Activated T-cell treated with anti-CD3 and anti-CD28 coated beads, Interleukin-2, amount 50 U/mL, for 72 hours (primary cell): Measurements from ENCODE around the gene SYNPR. TPM values are rescaled to one million over a fixed set of nuclear protein-coding genes. Genes with fewer than 3 reads are reported as not detected.
"Not testable (repeated sequence)": the region's sequence is repeated elsewhere in the genome, so short reads cannot be mapped to it uniquely, and the experiment has no call there.

Experiments
- ATAC-seq, 2 donors: fragments of 150-1000 bp; cut with Tn5 transposase; replicated peaks in 1 of 2; 2 replicates each; pipeline ENCODE4 v1.10.0; 2021; ENCODE audit warnings: moderate library complexity in 2 of 2, mild to moderate bottlenecking in 1 of 2
- DNase-seq, 2 donors: peaks; one replicate each; pipeline ENCODE4 v3.0.0; 2021 to 2022; ENCODE audit warnings: mixed read lengths in 1 of 2
- H3K27ac Mint-ChIP-seq: one replicate; pipeline ENCODE4 v1.8.0; 2022; ENCODE audit warnings: mild to moderate bottlenecking, moderate library complexity, mixed read lengths
- H3K27me3 Mint-ChIP-seq: one replicate; pipeline ENCODE4 v1.8.0; 2022; ENCODE audit warnings: low read depth, mixed read lengths
- H3K36me3 Mint-ChIP-seq, 2 donors: one replicate each; pipeline ENCODE4 v1.8.0; 2022; ENCODE audit warnings: mixed read lengths in 2 of 2, mild to moderate bottlenecking in 1 of 2; ENCODE audit not compliant: insufficient read depth in 2 of 2
- H3K4me1 Mint-ChIP-seq: one replicate; pipeline ENCODE4 v1.8.0; 2022; ENCODE audit warnings: low read depth, mixed read lengths
- H3K4me3 Mint-ChIP-seq, 2 donors: one replicate each; pipeline ENCODE4 v1.8.0; 2022; ENCODE audit warnings: mild to moderate bottlenecking in 2 of 2, mixed read lengths in 2 of 2, moderate library complexity in 2 of 2
- H3K9me3 Mint-ChIP-seq, 2 donors: one replicate each; pipeline ENCODE4 v1.8.0; 2022; ENCODE audit warnings: mixed read lengths in 2 of 2
- total RNA-seq, 2 donors: library from RNA; stranded (reverse); gene quantifications; one replicate each; pipeline ENCODE4 v1.2.3, GENCODE V29; 2022

Gene SYNPR
- total RNA-seq: not detected

DNA sequence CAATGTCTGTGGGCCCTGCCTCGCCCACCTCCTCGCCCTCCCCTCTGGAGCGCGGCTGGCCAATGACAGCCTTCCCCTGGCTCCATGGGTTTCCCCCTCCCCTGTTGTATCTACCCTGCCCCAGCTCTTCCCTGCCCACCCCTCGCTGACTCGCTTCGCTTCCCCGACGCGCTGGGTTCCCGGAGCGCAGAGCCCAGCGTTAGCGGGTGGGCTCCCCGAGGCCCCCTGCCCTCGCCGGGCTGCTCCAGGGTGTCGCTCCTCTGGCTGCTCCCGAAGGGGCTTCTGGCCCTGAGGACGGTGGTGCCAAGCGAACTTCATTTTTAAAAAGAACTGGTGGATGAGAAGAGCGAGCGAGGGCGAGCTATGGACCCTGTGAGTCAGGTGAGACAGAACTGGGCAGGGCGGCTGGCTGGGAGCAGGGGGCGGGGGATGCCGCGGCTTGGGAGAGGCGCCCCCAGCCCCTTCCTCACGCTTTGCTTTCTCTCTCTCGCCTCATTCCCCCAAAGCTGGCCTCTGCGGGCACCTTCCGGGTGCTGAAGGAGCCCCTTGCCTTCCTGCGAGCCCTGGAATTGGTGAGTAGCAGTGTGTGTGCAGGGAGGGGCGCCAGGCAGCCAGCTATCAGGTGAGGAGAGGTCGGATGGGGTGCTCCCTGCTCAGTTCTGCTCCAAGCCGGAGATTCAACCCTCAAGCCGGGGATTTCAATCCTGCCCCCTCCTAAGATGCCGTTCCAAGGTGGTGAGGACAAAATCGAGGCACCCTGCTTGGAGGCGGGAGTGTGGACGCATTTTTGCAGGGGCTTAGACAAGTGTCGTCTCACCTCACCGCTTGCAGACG lies at the start of gene SYNPR:
Gene SYNPR (plus strand): TSS at position 138 of the 834 bp plus-strand sequence.
- no peaks in the 10 kb centered on the region for H3K36me3 Mint-ChIP-seq
- no peaks in the 10 kb centered on the region for H3K4me1 Mint-ChIP-seq
- no peak for DNase-seq
- peaks cover 30% of the 10 kb centered on the region for H3K27me3 Mint-ChIP-seq
- no peak for ATAC-seq
- H3K27ac Mint-ChIP-seq: no peak within 1 kb of the TSS
- peaks cover 0 to 3% of the 10 kb centered on the region in 2 donors for H3K9me3 Mint-ChIP-seq
- H3K4me3 Mint-ChIP-seq: no peak within 1 kb of the TSS

DNA sequence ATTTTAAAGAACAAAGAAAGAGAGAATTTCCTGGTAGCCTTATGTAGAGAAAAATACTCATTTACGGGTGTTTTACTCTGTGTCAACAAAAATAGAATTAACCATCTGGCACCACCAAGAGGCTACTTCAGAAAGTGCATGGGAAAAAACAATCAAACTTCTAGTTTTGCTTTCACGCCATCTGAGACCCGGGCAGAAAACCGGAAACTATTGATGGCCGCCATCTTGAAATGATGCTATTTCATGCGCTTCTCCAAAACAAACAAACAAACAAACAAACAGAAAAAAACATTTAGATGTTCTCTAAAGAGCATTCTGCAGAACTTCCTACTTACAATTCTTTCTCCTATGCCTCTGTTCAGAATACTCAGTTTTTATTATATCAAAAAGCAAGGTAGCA lies 49.4 kb upstream of the SYNPR start:
- peak overlapping the region in 1 of 2 donors; percentile 50 for H3K4me3 Mint-ChIP-seq
- H3K4me1 Mint-ChIP-seq: no peaks in the 10 kb centered on the region
- no peaks in the 10 kb centered on the region for H3K27me3 Mint-ChIP-seq
- DNase-seq (peak in 1 of 2 donors; percentile 7), ATAC-seq (no peak)
- no peaks in the 10 kb centered on the region for H3K9me3 Mint-ChIP-seq
- H3K27ac Mint-ChIP-seq: no peak overlapping the region
- no peaks in the 10 kb centered on the region for H3K36me3 Mint-ChIP-seq

- no peak for ATAC-seq
- no peak for DNase-seq
- no peaks in the 10 kb centered on the region for H3K9me3 Mint-ChIP-seq
- H3K4me1 Mint-ChIP-seq: no peaks in the 10 kb centered on the region
- H3K27me3 Mint-ChIP-seq: no peaks in the 10 kb centered on the region
- H3K36me3 Mint-ChIP-seq: no peaks in the 10 kb centered on the region
- no peak overlapping the region for H3K4me3 Mint-ChIP-seq
- no peak overlapping the region for H3K27ac Mint-ChIP-seq
Observed at GRCh38 chr3:63230146-63230545, 48.0 kb upstream of the SYNPR start.

- ATAC-seq (no peak), DNase-seq (no peak)
- Mint-ChIP-seq H3K27me3 (no peaks in the 10 kb centered on the region), H3K36me3 (no peaks in the 10 kb centered on the region), H3K27ac (no peak overlapping the region), H3K4me1 (no peaks in the 10 kb centered on the region), H3K4me3 (no peak overlapping the region), H3K9me3 (no peaks in the 10 kb centered on the region)
Observed at GRCh38 chr3:63231643-63232042, 46.5 kb upstream of the SYNPR start.

- Mint-ChIP-seq H3K4me3 (no peak overlapping the region), H3K9me3 (no peaks in the 10 kb centered on the region), H3K27me3 (no peaks in the 10 kb centered on the region), H3K36me3 (no peaks in the 10 kb centered on the region), H3K27ac (no peak overlapping the region), H3K4me1 (no peaks in the 10 kb centered on the region)
- DNase-seq: no peak
- no peak for ATAC-seq
Observed at GRCh38 chr3:63232764-63233396, 45.2 kb upstream of the SYNPR start.

GRCh38 chr3:63240381-63240902 lies 37.7 kb upstream of the SYNPR start:
- H3K4me1 Mint-ChIP-seq: no peaks in the 10 kb centered on the region
- DNase-seq (no peak), ATAC-seq (no peak)
- H3K36me3 Mint-ChIP-seq: peaks cover 0 to 2% of the 10 kb centered on the region in 2 donors
- H3K9me3 Mint-ChIP-seq: peaks cover 1 to 4% of the 10 kb centered on the region in 2 donors
- H3K4me3 Mint-ChIP-seq: no peak overlapping the region
- H3K27me3 Mint-ChIP-seq: no peaks in the 10 kb centered on the region
- no peak overlapping the region for H3K27ac Mint-ChIP-seq

- H3K4me3 Mint-ChIP-seq: no peak overlapping the region
- no peaks in the 10 kb centered on the region for H3K4me1 Mint-ChIP-seq
- ATAC-seq (no peak), DNase-seq (no peak)
- H3K27ac Mint-ChIP-seq: no peak overlapping the region
- peaks cover 0 to 2% of the 10 kb centered on the region in 2 donors for H3K36me3 Mint-ChIP-seq
- H3K27me3 Mint-ChIP-seq: no peaks in the 10 kb centered on the region
- H3K9me3 Mint-ChIP-seq: peaks cover 1 to 4% of the 10 kb centered on the region in 2 donors
Observed at GRCh38 chr3:63242124-63242523, 36.0 kb upstream of the SYNPR start.

DNA sequence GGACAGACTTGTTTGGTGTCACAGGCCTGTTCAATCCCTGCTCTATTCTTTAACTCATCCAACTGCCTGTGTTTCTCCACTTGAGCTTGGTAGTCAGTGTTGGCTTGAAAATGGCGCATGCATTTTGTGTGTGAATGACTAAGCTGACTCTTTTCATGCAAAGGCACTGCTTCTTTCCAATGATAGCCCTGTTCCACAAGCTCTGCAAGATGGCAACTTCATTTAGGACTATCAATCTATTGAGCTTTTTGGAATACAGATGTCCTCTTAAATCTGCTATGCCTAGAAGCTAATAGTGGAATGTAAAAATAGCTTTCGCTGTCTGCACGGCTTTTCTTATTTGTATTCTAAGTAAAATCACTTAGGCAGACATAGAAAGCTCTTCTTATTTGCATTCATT lies 33.6 kb upstream of the SYNPR start:
- Mint-ChIP-seq H3K4me3 (no peak overlapping the region), H3K4me1 (no peaks in the 10 kb centered on the region), H3K27me3 (no peaks in the 10 kb centered on the region), H3K9me3 (peaks cover 1 to 3% of the 10 kb centered on the region in 2 donors), H3K36me3 (peaks cover 0 to 2% of the 10 kb centered on the region in 2 donors), H3K27ac (no peak overlapping the region)
- DNase-seq (no peak), ATAC-seq (no peak)

- Mint-ChIP-seq H3K4me1 (no peaks in the 10 kb centered on the region), H3K36me3 (no peaks in the 10 kb centered on the region), H3K4me3 (no peak overlapping the region), H3K27me3 (no peaks in the 10 kb centered on the region), H3K27ac (no peak overlapping the region), H3K9me3 (no peaks in the 10 kb centered on the region)
- ATAC-seq (no peak), DNase-seq (no peak)
Observed at GRCh38 chr3:63245726-63246241, 32.3 kb upstream of the SYNPR start.

- no peak overlapping the region for H3K27ac Mint-ChIP-seq
- H3K9me3 Mint-ChIP-seq: no peaks in the 10 kb centered on the region
- no peak overlapping the region for H3K4me3 Mint-ChIP-seq
- no peaks in the 10 kb centered on the region for H3K4me1 Mint-ChIP-seq
- no peaks in the 10 kb centered on the region for H3K27me3 Mint-ChIP-seq
- DNase-seq (no peak), ATAC-seq (no peak)
- no peaks in the 10 kb centered on the region for H3K36me3 Mint-ChIP-seq
Observed at GRCh38 chr3:63248015-63248414, 30.1 kb upstream of the SYNPR start.

DNA sequence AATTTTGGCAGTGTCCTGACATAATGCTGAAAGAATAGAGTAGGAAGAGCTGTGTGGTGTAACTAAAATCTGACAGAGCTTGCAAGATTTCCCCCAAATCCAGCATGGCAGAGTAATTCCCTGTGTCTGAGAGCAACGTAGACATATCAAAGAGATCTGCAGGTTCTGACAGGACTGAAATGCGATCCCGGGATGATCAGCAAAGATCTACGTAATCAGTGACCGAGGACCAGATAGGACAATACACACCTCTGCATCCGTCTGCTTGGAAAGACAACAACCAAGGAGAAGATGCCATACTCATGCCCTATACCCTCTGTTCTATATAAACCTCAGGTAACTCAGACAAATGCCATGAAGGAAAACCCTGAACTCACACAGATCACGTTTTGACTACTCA lies 26.6 kb upstream of the SYNPR start:
- no peak overlapping the region for H3K4me3 Mint-ChIP-seq
- DNase-seq: no peak
- ATAC-seq: no peak
- H3K27me3 Mint-ChIP-seq: no peaks in the 10 kb centered on the region
- no peaks in the 10 kb centered on the region for H3K36me3 Mint-ChIP-seq
- no peaks in the 10 kb centered on the region for H3K4me1 Mint-ChIP-seq
- H3K27ac Mint-ChIP-seq: no peak overlapping the region
- peaks cover 0 to 2% of the 10 kb centered on the region in 2 donors for H3K9me3 Mint-ChIP-seq

GRCh38 chr3:63255819-63256218 lies 22.3 kb upstream of the SYNPR start:
- not testable (repeated sequence) for H3K9me3 Mint-ChIP-seq, H3K36me3 Mint-ChIP-seq, ATAC-seq

DNA sequence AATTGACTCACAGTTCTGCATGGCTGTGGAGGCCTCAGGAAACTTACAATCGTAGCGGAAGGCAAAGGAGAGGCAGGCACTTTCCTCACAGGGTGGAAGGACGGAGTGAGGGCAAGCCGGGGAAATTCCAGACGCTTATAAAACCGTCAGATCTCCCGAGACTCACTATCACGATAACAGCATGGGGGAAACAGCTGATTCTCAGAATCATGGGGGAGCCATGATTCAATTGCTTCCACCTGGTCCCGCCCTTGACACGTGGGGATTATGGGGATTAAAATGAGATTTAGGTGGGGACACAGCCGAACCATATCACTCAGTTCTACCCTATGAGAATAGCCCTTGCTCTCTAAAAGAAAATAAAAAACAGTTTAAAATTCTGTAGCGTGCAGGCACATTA lies 13.4 kb upstream of the SYNPR start:
- H3K4me3 Mint-ChIP-seq: no peak overlapping the region
- H3K4me1 Mint-ChIP-seq: no peaks in the 10 kb centered on the region
- no peaks in the 10 kb centered on the region for H3K27me3 Mint-ChIP-seq
- ATAC-seq: no peak
- H3K36me3 Mint-ChIP-seq: no peaks in the 10 kb centered on the region
- no peak for DNase-seq
- H3K27ac Mint-ChIP-seq: no peak overlapping the region
- H3K9me3 Mint-ChIP-seq: no peaks in the 10 kb centered on the region

More at GRCh38 chr3:63255819-63256218, 22.3 kb upstream of the SYNPR start:
- not testable (repeated sequence) for H3K27ac Mint-ChIP-seq, H3K4me1 Mint-ChIP-seq, DNase-seq, H3K27me3 Mint-ChIP-seq, H3K4me3 Mint-ChIP-seq
